ENCODE results near the gene EPB41L5.
"Not testable (repeated sequence)": the region's sequence is repeated elsewhere in the genome, so short reads cannot be mapped to it uniquely, and the experiment has no call there.

The EPB41L5 gene

GRCh38 chr2:120012771-120013596 lies at the start of gene EPB41L5:
Gene EPB41L5 (plus strand): TSS chr2:120013077. CDS start chr2:120019085, 6,008 bp downstream.
- peak; percentile 91 for DNase-seq

- no peak for DNase-seq
These were observed 31.0 kb upstream of the EPB41L5 start for GRCh38 chr2:119981896-119982295.

GRCh38 chr2:119982506-119982905 lies 30.4 kb upstream of the EPB41L5 start:
- no peak for DNase-seq

- DNase-seq, result no peak
These were observed 29.8 kb upstream of the EPB41L5 start for GRCh38 chr2:119983108-119983507.

- no peak for DNase-seq
These were observed 16.7 kb upstream of the EPB41L5 start for GRCh38 chr2:119996148-119996547.

- DNase-seq, result not testable (repeated sequence)
These were observed 15.7 kb upstream of the EPB41L5 start for GRCh38 chr2:119996896-119997891.

GRCh38 chr2:120001471-120001870 lies 11.4 kb upstream of the EPB41L5 start:
- no peak for DNase-seq

- DNase-seq, result no peak
These were observed 8.6 kb upstream of the EPB41L5 start for GRCh38 chr2:120004254-120004653.

- no peak for DNase-seq
These were observed 6.9 kb upstream of the EPB41L5 start for GRCh38 chr2:120005834-120006521.

GRCh38 chr2:120007851-120008250 lies 5.0 kb upstream of the EPB41L5 start:
- no peak for DNase-seq

- no peak for DNase-seq
These were observed 514 bp upstream of the EPB41L5 start for GRCh38 chr2:120012363-120012762.

- no peak for DNase-seq
These were observed 833 bp downstream of the EPB41L5 start for GRCh38 chr2:120013597-120014223.

- no peak for DNase-seq
These were observed 1.5 kb downstream of the EPB41L5 start for GRCh38 chr2:120014226-120014980.

GRCh38 chr2:120016800-120017199 lies 3.9 kb downstream of the EPB41L5 start:
- no peak for DNase-seq

- DNase-seq, result no peak
These were observed 4.3 kb downstream of the EPB41L5 start for GRCh38 chr2:120017201-120017600.

- no peak for DNase-seq
These were observed 5.7 kb downstream of the EPB41L5 start for GRCh38 chr2:120018549-120018948.

GRCh38 chr2:120020554-120020953 lies 7.7 kb downstream of the EPB41L5 start:
- DNase-seq, result no peak

- DNase-seq, result not testable (repeated sequence)
These were observed 9.6 kb downstream of the EPB41L5 start for GRCh38 chr2:120022505-120022904.

GRCh38 chr2:120026890-120027289 lies 14.0 kb downstream of the EPB41L5 start:
- DNase-seq, result no peak

- no peak for DNase-seq
These were observed 15.9 kb downstream of the EPB41L5 start for GRCh38 chr2:120028795-120029194.

Data from NCI-H1092 (cell line).